Activated CD4-positive, alpha-beta T cell treated with anti-CD3 and anti-CD28 coated beads, Interleukin-2, amount 50 U/mL, for 24 hours (primary cell): ENCODE results near the gene CIB1.

Experiments used
- DNase-seq, 2 donors: peaks; one replicate each; pipeline ENCODE4 v3.0.0-alpha.2; 2020; ENCODE audit warnings: low read depth in 1 of 2, low spot score in 1 of 2

The CIB1 gene

GRCh38 chr15:90241343-90242192 lies 7.8 kb upstream of the CIB1 start:
- no peak for DNase-seq

DNA sequence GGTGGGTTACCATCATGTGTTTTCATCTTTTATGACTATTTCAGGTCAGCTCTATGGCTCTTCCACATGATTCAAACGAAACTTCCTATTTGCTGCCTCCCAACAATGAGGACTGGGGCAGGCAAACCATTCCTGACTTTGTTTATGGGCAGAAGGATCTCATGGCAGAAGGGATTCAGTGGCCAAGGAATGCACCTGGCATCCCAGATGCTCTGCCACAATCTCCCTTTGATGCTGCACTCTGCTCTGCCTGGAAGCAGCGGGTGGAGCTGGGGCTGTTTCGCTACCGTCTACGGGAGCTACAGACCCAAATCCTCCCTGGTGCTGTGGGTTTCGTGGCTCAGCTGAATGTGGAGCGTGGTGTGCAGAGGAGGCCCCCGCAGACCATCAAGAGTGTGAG lies 7.1 kb upstream of the CIB1 start:
- no peak for DNase-seq

- no peak for DNase-seq
These were observed 5.6 kb upstream of the CIB1 start for GRCh38 chr15:90239371-90239770.

DNA sequence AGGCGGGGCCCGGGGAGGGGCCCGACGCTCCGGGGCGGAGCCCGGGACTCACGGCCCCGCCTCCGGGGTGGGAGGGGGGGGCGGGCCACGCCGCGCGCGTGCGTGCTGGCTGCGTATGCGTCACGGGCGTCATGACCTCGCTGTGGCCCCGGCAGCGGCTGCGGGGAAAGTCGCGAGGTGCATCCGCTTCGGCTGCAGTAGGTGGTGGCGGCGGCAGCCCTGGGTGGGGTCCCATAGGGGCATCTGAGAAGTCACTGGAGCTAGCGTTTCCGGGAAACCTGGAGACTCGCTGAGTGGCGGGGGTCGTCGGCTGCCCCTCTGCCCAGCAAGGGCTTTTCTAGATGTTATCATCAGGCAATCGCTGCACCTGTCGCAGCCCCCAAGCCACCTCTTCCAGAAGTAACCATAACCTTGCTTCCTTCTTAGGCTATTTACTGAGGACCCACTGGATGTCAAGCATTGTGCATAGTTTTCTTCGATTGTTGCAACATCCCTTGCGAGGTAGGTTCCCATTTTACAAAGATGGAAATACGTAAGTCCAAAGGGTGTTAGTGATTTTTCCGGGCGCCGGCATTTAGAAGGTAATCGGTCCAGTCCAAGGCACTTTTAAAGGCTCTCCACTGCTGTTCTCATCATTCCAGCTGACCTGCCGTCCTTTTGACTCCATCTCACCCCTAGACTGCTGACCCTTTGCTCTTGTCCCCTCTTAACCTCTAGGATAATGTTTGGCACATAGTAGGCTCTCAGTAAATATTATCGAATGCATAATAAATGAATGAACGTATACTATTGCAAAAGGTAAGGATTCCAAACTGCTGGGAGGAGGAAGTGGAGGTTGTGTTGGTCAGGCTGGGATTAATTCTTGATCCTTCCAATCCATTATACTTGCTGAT lies 601 bp upstream of the CIB1 start, which contains the start of gene GDPGP1:
Gene GDPGP1 (plus strand): TSS at position 114 of the 893 bp plus-strand sequence. CDS start 6,700 bp downstream, outside the sequence.
- DNase-seq = no peak

- DNase-seq = no peak
These were observed 777 bp downstream of the CIB1 start for GRCh38 chr15:90232941-90233386.

DNA sequence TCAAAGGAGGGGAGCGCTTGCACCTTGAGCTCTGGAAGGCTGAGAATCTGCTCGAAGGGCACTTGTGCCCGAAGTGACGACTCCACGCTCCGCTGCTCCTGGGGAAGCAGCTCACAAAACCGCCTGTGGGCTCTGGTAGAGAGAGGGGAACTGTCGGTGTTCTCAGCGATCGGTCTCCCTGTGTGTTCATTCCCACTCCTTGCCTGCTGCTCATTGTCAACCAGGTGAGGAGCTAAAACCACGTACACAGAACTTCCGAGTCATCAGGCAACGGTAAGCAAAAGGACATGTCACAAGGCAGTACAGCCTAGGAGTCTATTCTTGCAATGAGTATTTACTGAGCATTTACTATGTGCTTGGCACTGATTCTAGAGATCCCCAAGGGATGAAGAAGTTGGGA lies 1.5 kb downstream of the CIB1 start:
- DNase-seq = no peak

GRCh38 chr15:90231028-90232017 lies 2.4 kb downstream of the CIB1 start:
- DNase-seq = peak; percentile 35 to 58

- DNase-seq = no peak
These were observed 3.1 kb downstream of the CIB1 start for GRCh38 chr15:90230610-90231009.

- no peak for DNase-seq
These were observed 3.7 kb downstream of the CIB1 start for GRCh38 chr15:90230071-90230494.

- DNase-seq = no peak
These were observed 4.8 kb downstream of the CIB1 start for GRCh38 chr15:90228960-90229359.

- DNase-seq = no peak
These were observed 5.6 kb downstream of the CIB1 start for GRCh38 chr15:90227816-90228772.

DNA sequence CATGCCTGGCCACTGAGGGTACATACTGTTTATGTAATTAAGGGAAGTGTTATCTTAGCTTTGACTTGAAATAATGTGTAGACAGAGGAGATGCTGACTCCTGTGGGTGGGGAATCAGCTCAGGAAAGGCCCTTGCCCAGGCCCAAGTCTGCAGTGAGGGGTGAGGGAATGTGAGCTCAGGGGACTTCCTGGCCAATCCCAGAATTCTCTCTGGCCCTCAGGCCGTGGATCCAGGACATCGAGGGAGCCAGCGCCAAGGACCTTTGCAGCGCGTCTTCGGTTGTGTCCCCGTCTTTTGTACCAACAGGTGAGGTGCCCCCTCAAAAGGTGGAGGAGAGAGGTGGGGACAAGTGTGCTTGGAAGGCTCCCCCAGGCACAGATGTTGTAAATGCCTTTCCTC lies 6.4 kb downstream of the CIB1 start:
- DNase-seq = no peak

- no peak for DNase-seq
These were observed 8.1 kb downstream of the CIB1 start for GRCh38 chr15:90225504-90226234.

DNA sequence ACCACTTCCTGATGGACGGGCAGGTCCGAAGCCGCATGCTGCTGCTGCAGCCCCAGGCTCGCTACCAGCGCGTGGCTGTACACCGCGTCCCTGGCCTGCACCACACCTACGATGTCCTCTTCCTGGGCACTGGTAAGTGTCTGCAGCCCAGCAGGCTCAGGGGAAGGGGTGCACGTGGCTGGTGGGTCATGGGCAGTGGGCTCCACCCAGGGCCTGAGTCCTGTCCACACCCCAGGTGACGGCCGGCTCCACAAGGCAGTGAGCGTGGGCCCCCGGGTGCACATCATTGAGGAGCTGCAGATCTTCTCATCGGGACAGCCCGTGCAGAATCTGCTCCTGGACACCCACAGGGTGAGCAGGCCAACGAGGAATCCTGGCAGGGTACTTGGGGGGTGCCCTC lies 8.7 kb downstream of the CIB1 start:
- DNase-seq = no peak

- DNase-seq = no peak
These were observed 10.1 kb downstream of the CIB1 start for GRCh38 chr15:90223441-90224165.

DNA sequence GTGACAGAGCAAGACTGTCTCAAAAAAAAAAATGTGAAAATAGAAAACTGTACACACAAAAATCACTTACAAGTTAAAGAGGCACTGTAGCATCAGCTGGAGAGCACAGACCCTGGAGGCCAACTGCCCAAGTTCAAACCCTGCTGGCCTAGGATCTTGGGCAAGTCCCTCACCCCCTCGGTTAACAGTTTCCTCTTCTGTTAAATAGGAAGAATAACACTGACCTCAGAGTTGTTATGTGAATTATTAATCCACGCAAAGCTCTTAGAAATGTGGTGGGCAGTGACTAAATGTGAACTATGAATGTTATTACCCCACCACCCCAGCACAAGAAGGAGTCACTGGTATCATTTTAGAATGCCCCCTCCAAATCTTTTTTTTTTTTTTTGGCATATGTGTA lies 11.2 kb downstream of the CIB1 start:
- DNase-seq = no peak

DNA sequence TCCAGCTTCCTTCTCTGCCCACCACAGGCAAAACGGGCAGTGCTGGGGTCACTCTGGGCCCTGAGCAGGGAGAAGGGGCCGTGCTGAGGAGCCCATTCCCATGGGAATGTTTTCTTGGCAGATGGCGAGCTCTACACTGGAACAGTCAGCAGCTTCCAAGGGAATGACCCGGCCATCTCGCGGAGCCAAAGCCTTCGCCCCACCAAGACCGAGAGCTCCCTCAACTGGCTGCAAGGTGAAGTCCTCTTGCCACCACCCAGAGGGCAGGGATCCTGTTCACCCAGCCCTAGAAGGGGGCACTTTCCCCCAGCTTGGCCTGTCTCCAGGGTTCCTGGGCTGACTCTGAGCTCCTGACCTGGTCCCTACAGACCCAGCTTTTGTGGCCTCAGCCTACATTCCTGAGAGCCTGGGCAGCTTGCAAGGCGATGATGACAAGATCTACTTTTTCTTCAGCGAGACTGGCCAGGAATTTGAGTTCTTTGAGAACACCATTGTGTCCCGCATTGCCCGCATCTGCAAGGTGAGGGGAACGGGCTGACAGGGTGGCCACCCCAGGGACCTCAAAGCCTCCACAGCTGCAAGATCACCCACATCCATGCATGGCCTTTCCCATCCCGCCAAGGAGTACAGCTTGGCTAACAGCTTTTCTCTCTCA lies 12.4 kb downstream of the CIB1 start:
- no peak for DNase-seq
